Calu3 (cell line): ENCODE measurements around the gene PLET1. TPM values are rescaled to one million over a fixed set of nuclear protein-coding genes. Genes with fewer than 3 reads are reported as not detected.

Experiments
- BruUV-seq: library from RNA; stranded (reverse); fragments of 400-500 nt; replicated peaks from 2 replicates; lab custom pipeline; 2021; lab: Mats Ljungman, UMichigan
- CTCF ChIA-PET: fragments of 300-600 bp; sonication (Branson Sonifier 250); formaldehyde crosslinking; loops from one replicate; lab custom pipeline; 2022; ENCODE audit warnings: antibody characterized with exemption; lab: Charles Lee
- DNase-seq: peaks from one replicate; pipeline ENCODE4 v3.0.0; 2022
- H3K27ac Mint-ChIP-seq: one replicate; pipeline ENCODE4 v1.8.0; 2022; ENCODE audit warnings: mixed read lengths; ENCODE audit not compliant: unreplicated experiment
- H3K27me3 Mint-ChIP-seq: one replicate; pipeline ENCODE4 v1.8.0; 2022; ENCODE audit warnings: mixed read lengths; ENCODE audit not compliant: unreplicated experiment
- H3K36me3 Mint-ChIP-seq: one replicate; pipeline ENCODE4 v1.8.0; 2022; ENCODE audit warnings: mild to moderate bottlenecking, moderate library complexity, mixed read lengths; ENCODE audit not compliant: insufficient read depth, unreplicated experiment
- H3K4me1 Mint-ChIP-seq: one replicate; pipeline ENCODE4 v1.8.0; 2022; ENCODE audit warnings: mild to moderate bottlenecking, low read depth, mixed read lengths; ENCODE audit not compliant: unreplicated experiment
- H3K4me3 Mint-ChIP-seq: one replicate; pipeline ENCODE4 v1.8.0; 2022; ENCODE audit warnings: mild to moderate bottlenecking, low read depth, moderate library complexity, mixed read lengths; ENCODE audit not compliant: unreplicated experiment
- H3K9me3 Mint-ChIP-seq: one replicate; pipeline ENCODE4 v1.8.0; 2022; ENCODE audit warnings: low read depth, mixed read lengths; ENCODE audit not compliant: unreplicated experiment
- intact Hi-C: fragments of 100-400 bp; cut with micrococcal nuclease; formaldehyde crosslinking; loops from one replicate; pipeline ENCODE4 v1.10.0; 2022; ENCODE audit not compliant: unreplicated experiment
- total RNA-seq: library from RNA; stranded (reverse); gene quantifications from 2 replicates; pipeline ENCODE4 v1.2.3, GENCODE V29; 2022
- TF ChIP-seq, protein P1 (sequence below): fragments of 200-600 bp; IDR thresholded peaks from one replicate; pipeline ENCODE4 v1.8.0; 2022; ENCODE audit warnings: antibody characterized with exemption; ENCODE audit not compliant: unreplicated experiment

The PLET1 gene
- total RNA-seq, 1 experiment from 2014 or later, result not detected

DNA sequence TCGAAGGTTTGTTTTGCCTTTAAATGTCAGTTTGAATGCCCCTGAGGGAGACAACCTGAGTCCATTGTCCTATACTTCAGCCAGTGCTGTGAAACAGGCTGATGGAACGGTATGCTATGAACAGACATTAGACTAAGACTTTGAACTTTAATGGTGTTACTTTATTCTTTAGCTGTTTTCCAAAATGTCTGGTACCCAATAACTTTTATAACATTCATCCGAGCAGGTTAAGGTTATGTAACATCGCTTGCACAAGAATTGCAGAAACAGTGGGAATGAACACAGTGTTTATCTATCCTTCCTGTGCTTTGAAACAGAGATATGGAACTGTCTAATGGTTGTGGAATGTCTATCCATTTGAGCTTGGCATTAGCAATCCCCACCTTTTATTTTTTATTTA, 46.9 kb downstream of the PLET1 start:
- intact Hi-C loops, result no loop called here
- no TSS peak for BruUV-seq
- Mint-ChIP-seq H3K4me3 (no peak overlapping the region), H3K36me3 (no peaks in the 10 kb centered on the region), H3K4me1 (peaks cover 8% of the 10 kb centered on the region), H3K27me3 (no peaks in the 10 kb centered on the region), H3K27ac (no peak overlapping the region), H3K9me3 (no peaks in the 10 kb centered on the region)
- CTCF ChIA-PET, result no interaction called here
- TF ChIP-seq, protein P1, sequence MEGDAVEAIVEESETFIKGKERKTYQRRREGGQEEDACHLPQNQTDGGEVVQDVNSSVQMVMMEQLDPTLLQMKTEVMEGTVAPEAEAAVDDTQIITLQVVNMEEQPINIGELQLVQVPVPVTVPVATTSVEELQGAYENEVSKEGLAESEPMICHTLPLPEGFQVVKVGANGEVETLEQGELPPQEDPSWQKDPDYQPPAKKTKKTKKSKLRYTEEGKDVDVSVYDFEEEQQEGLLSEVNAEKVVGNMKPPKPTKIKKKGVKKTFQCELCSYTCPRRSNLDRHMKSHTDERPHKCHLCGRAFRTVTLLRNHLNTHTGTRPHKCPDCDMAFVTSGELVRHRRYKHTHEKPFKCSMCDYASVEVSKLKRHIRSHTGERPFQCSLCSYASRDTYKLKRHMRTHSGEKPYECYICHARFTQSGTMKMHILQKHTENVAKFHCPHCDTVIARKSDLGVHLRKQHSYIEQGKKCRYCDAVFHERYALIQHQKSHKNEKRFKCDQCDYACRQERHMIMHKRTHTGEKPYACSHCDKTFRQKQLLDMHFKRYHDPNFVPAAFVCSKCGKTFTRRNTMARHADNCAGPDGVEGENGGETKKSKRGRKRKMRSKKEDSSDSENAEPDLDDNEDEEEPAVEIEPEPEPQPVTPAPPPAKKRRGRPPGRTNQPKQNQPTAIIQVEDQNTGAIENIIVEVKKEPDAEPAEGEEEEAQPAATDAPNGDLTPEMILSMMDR, result no peak
- DNase-seq, result no peak

- CTCF ChIA-PET, result interaction anchor here (0.6 to 0.8 kb wide), 3 partner anchors 14 to 400 kb away, joined by 3 to 7 read pairs (median 4); no protein-coding TSS in a partner anchor
- intact Hi-C loops, result no loop called here
- Mint-ChIP-seq H3K9me3 (no peaks in the 10 kb centered on the region), H3K27me3 (no peaks in the 10 kb centered on the region), H3K27ac (no peak overlapping the region), H3K4me1 (peaks cover 8% of the 10 kb centered on the region), H3K36me3 (no peaks in the 10 kb centered on the region), H3K4me3 (no peak overlapping the region)
- no TSS peak for BruUV-seq
- DNase-seq, result no peak
- TF ChIP-seq, protein P1, result no peak
Measured at GRCh38 chr11:112212710-112213109, 48.0 kb downstream of the PLET1 start.

DNA sequence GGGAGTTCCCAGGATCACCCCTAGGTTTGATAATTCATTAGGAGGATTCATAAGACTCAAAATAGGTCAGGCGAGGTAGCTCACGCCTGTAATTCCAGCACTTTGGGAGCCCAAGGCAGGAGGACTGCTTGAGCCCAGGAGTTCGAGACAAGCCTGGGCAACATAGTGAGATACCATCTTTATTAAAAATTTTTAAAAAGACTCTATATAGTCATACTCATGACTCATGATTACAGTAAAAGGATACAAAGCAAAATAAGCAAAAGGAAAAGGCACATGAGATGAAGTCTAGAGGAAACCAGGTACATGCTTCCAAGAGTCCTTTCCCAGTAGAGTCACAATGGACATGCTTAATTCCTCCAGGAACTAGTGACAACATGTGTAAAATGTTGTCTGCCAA, 48.4 kb downstream of the PLET1 start:
- CTCF ChIA-PET, result interaction anchor here (0.6 to 0.8 kb wide), 3 partner anchors 13 to 128 kb away, joined by 3 to 7 read pairs (median 3); no protein-coding TSS in a partner anchor
- H3K36me3 Mint-ChIP-seq, result no peaks in the 10 kb centered on the region
- no TSS peak for BruUV-seq
- no peaks in the 10 kb centered on the region for H3K27me3 Mint-ChIP-seq
- TF ChIP-seq, protein P1, result no peak
- no peak for DNase-seq
- intact Hi-C loops, result no loop called here
- H3K27ac Mint-ChIP-seq, result no peak overlapping the region
- H3K4me3 Mint-ChIP-seq, result no peak overlapping the region
- H3K9me3 Mint-ChIP-seq, result no peaks in the 10 kb centered on the region
- peaks cover 8% of the 10 kb centered on the region for H3K4me1 Mint-ChIP-seq

GRCh38 chr11:112211536-112211935, 49.1 kb downstream of the PLET1 start:
- CTCF ChIA-PET, result no interaction called here
- H3K4me1 Mint-ChIP-seq, result peaks cover 6% of the 10 kb centered on the region
- no peaks in the 10 kb centered on the region for H3K9me3 Mint-ChIP-seq
- BruUV-seq, result no TSS peak
- H3K36me3 Mint-ChIP-seq, result no peaks in the 10 kb centered on the region
- no peak for DNase-seq
- intact Hi-C loops, result no loop called here
- H3K27ac Mint-ChIP-seq, result no peak overlapping the region
- TF ChIP-seq, protein P1, result no peak
- no peaks in the 10 kb centered on the region for H3K27me3 Mint-ChIP-seq
- H3K4me3 Mint-ChIP-seq, result no peak overlapping the region
